ENCODE data around the gene TPRKB.
A peak's percentile ranks its signal among the peaks of the same experiment; 100 is the strongest.
"Not testable (repeated sequence)": the region's sequence is repeated elsewhere in the genome, so short reads cannot be mapped to it uniquely, and the experiment has no call there.

TPRKB gene

DNA sequence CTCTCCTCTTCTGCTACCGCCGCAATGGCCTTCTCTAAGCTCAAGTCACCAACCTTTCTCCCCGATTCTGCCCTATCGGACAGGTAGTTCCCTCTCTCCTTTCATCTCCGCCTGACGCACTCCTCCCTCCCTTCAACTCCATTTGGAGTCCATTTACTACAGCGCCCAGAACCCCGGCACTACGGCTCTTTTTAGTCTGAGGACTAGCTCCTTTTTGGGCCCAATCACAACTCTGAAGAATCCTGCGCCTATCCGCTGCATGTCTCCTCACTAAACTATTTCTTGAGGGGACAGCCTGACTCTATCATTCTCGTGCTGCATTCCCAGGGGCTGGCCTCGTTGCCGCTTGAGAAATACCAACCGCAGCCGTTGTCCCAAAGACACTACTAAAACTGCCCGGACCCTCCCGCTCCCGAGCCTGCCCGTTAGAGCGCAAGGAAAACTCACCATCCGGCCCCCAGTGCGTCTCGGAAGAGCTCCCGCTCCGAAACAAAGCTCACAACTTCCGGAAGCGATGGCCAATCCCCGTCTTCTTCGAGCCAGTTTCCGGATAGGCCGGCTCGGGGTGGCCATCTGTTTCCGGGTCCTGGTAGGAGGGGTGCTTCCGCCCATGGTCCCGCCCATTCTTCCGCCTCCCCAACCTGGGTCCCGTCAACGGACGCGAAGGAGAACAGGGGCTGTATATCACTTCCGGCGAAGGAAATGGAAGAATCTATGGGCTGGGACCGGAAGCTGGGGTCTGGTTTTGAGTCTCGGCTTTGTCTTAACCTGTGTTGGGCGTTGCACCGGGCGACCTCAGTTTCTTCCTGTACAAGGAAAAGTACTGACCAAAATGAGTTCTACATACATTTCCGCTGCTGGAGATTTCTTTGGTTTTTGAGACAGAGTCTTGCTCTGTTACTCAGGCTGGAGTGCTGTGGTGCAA, at the start of gene TPRKB:
Gene TPRKB, minus strand, starts transcription at position 491 of the 925 bp plus-strand sequence. CDS start 2,776 bp downstream, outside the sequence.
- DNase-seq (ENCODE audit: low spot score), result peak; percentile 96

- DNase-seq (ENCODE audit: low spot score), result not testable (repeated sequence)
These were observed 46.7 kb upstream of the TPRKB start, which contains the start of gene C2orf78 for GRCh38 chr2:73783883-73784282. C2orf78 (plus strand) TSS chr2:73784183; CDS start chr2:73784310, 127 bp downstream.

- DNase-seq (ENCODE audit: low spot score), result not testable (repeated sequence)
These were observed 46.3 kb upstream of the TPRKB start for GRCh38 chr2:73783402-73783801.

DNA sequence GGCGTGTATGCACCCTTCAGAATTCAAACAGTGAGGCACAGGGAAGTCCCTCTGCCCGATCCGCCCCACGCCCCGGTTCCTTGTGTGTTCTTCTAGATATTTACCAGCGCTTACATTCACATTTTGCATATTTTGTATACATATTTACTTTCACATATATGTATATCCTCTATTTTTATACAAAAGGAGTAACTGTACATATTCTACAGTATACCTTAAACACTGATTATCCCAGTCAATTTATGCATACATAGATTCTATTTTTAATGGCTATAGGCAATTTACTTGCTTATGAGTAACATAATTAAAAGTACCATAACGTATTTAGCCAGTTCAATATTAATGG, 43.1 kb upstream of the TPRKB start:
- DNase-seq (ENCODE audit: low spot score), result no peak

DNA sequence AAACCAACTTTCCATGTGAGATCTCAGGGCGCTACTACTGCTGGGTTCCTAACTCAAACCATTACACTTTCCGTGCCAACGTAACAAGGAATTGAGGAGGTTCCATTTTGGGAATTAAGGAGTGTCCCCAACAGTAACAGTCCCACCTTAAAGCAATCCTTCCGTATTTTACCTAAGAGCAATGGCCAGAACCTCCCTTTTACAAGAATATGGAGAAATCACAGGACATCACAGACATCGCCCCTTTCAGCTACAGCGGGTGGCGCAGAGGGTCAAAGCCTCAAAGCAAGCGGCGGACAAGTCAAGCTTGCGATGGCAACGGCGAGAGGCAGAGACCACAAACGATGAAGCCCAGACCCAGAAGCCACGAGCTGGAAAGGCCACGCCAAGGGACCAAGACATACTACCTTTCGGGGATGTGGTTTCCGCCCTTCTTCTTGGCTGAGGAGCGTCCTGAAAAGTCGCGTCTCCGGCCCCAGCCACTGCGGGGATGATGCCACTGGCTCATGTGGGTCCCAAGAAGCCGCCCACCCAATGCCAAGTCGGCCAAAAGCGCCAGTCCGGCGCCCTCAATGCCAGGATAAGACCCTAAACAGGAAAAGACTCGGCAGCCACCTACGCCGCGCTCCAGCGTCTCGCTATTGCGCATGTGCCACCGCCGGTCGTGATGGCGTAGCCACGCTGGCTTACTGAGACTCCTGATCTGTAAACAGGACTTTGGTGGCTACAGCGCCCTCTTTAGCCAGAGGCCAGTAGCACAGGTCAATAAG, 42.5 kb upstream of the TPRKB start, which contains the start of gene DUSP11:
Gene DUSP11, minus strand, starts transcription at position 637 of the 770 bp plus-strand sequence. Its CDS starts 129 bp downstream, at position 508.
- peak; percentile 98 for DNase-seq (ENCODE audit: low spot score)

GRCh38 chr2:73778867-73779466, 41.8 kb upstream of the TPRKB start:
- not testable (repeated sequence) for DNase-seq (ENCODE audit: low spot score)

DNA sequence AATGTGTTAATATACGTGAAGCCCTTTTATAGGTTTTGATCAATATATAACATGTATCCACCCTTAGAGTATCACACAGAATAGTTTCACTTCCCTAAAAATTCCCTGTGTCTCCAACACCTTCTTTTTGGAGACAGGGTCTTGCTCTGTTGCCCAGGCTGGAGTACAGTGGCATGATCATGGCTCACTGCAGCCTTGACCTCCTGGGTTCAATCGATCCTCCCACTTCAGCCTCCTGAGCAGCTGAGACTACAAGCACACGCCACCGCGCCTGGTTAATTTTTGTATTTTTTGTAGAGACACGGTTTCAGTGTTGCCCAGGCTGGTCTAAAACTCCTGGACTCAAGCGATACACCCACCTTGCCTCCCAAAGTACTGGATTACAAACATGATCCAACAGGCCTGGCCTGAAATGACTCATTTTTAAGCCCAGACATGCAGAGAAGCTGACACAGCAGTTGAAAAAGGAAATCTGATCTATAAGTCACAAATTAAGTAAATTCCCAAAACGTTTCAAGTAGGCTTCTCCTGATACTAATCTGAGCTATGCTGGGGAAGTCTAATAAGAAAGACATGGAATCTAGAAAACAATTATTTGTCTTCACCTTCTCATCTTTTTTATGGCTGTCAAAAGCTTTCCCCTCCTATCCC, 39.8 kb upstream of the TPRKB start:
- no peak for DNase-seq (ENCODE audit: low spot score)

DNA sequence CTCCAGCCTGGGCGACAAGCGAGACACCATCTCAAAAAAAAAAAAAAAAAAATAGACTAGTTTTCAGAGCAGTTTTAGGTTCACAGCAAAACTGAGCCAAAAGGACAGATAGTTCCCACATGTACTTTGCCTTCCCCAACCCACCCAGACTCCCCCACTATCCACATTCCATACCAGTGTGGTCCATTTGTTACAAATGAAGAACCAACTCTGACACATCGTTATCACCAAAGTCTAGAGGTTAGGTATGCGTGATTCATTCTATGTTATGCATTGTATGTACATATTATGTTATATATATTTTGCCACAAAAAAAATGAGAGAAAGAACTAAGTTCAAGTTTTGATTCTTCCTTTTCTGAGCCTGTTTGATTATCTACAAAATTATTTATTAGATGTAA, 39.2 kb upstream of the TPRKB start:
- DNase-seq (ENCODE audit: low spot score), result no peak

GRCh38 chr2:73772819-73773218, 35.7 kb upstream of the TPRKB start:
- no peak for DNase-seq (ENCODE audit: low spot score)

- DNase-seq (ENCODE audit: low spot score), result no peak
These were observed 33.6 kb upstream of the TPRKB start for GRCh38 chr2:73770725-73771124.

- DNase-seq (ENCODE audit: low spot score), result no peak
These were observed 29.8 kb upstream of the TPRKB start for GRCh38 chr2:73766994-73767393.

- DNase-seq (ENCODE audit: low spot score), result no peak
These were observed 29.2 kb upstream of the TPRKB start for GRCh38 chr2:73766349-73766748.

DNA sequence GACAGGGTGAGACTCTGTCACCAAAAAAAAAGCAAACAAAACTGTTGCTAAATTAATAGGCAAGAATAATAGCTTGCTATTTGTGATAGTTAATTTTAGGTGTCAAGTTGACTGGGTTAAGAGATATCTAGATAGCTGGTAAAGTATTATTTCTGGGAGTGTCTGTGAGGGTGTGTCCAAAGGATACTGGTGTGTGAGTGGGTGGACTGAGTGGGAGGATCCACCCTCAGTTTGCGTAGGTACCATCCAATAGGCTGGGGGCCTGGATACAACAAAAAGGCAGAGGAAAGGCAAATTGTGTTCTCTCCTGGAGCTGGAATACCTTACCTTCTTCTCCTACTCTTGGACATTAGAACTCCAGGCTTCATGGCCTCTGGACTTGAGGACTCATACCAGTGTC, 27.8 kb upstream of the TPRKB start:
- DNase-seq (ENCODE audit: low spot score), result no peak

DNA sequence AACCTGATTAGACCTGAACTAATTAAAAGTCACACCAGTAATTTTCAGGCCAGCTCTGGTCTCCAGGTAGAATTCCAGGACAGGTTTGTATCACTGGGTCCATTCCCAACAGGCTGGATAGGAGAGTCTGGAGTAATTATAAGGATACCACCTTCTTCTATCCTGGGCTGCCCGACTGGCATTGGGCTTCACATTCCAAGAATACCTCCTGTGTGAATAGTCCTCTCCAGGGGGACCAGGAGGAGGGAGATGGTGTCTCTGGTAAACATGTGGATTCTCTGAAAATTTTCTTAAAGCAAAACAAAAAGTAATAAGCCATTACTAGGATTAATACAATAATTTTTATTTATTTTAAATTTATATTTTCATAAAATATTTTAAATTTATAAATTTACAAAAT, 25.4 kb upstream of the TPRKB start:
- no peak for DNase-seq (ENCODE audit: low spot score)

DNA sequence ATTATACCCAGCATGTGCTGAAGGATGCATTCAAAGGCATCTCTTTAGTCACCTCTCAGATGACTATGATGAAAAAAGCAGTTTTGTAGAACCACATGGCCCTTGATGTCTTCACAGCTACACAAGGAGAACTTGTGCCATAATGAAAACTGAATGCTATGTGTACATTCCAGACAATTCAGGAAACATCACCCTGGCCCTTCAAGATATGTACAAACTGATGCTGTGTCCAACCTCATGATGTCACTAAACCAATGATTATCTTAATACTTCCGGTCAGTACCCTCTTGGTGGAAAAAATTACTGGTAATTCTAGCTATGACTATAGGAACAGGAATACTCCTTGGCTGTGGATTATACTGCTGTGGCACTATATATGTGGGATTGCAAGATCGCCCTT, 22.8 kb upstream of the TPRKB start:
- no peak for DNase-seq (ENCODE audit: low spot score)

DNA sequence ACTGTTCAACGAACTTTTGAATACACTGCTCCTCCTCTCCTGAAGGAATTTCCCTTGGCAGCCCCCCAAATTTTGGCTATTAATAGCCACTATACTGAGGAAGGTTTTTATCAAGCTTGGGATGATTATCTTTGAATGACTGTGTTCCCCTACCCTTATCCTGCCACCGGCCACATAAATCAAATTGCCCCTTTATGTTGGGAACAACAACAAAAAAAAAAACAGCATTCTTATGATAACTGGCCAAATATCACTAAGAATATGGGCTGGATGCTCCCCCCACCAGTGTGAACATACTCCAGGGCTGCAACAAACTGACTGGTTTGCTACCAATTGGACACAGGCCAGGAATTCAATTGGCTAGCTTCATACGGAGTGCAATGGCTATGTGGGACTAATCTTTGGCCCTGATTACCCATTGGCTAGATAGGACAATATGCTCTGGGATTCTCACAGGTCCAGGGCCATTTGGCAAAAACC, 22.2 kb upstream of the TPRKB start:
- no peak for DNase-seq (ENCODE audit: low spot score)

GRCh38 chr2:73754332-73754731, 17.2 kb upstream of the TPRKB start:
- DNase-seq (ENCODE audit: low spot score), result not testable (repeated sequence)

GRCh38 chr2:73749314-73749713, 12.2 kb upstream of the TPRKB start:
- DNase-seq (ENCODE audit: low spot score), result no peak

DNA sequence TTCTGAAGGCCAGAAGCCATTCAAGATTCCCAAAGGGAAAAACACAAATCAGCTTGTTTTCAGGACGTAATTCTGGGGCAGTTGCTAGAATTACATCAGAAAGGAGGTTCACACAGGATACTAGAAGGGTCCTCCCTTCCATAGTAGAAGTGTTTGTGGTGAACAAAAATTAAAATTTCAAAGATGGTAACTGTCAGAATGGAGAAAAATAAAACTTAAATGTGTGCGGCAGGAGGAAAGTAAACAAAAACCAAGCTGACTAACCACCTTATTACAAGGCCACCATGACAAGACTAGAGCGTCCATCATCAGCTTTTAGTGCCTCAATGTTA, 9.7 kb upstream of the TPRKB start:
- DNase-seq (ENCODE audit: low spot score), result no peak

DNA sequence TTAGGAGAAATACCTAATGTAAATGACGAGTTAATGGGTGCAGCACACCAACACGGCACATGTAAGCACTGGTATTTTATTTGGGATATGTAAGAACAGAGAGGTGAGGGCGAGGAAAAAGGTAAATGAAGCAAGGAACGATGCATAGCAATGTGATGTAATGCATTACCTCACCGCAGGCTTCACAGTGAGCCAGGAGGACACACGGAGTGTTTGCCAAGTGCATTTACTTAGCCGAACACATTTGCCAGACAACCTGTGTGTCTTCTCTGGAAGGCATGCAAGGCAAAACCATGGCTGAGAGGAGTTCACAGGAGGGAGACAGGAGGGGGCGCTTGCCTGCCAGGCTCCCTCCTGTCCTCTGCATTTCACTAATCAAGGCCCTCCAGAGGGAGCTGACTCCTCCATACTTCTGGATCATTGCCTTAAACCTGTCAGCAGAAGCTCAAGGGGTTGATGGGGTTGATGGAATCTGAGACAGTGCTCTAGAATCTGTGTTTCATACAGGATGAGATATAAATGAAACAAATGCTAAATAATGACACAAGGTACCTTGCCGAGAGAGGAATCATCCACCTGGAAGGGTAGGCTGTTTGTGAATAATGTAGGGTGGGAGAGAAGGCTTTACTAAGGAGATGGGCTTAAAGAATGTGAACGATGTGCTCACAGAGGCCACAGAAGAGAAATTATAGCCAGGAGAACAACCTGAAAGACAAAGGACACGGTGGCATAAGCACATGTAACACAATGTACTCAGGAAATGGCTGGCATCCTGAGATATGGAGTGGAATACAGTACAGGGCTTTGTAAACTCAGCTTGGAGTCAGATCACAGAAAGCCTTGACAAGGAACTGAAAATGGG, 9.1 kb upstream of the TPRKB start:
- DNase-seq (ENCODE audit: low spot score), result no peak

DNA sequence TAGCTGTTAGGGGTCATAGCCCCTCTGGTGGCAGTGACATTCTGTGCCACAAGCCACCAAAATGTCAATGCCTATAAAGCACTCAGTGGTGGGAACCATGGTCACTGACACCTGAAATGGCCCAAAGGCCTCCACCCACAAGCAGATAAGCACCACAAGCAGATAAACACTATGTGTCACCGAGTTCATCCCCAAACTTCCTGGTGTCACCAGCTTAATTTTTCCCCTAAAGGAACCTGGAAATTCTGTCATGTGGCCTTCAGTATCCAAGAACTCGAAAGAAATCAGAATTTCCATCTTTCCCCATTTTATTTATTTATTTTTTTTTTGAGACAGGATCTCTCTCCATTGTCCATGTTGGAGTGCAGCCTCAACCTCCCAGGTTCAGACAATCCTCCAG, 3.6 kb upstream of the TPRKB start:
- DNase-seq (ENCODE audit: low spot score), result no peak
